Astrocyte (in vitro differentiated cells and primary cell): ENCODE measurements around the gene KCNIP2. TPM values are rescaled to one million over a fixed set of nuclear protein-coding genes. Genes with fewer than 3 reads are reported as not detected.

ENCODE experiments used
- DNase-seq: peaks from one replicate; pipeline ENCODE4 v3.0.0-alpha.2; 2010; ENCODE audit warnings: low read depth
- FAIRE-seq: peaks from 2 replicates; lab custom pipeline; 2011; peaks lifted over from hg19 to GRCh38; lab: Jason Lieb, UNC
- H2AFZ ChIP-seq: 2 replicates; pipeline ENCODE4 v1.6.0; 2012; ENCODE audit warnings: low read depth, low read length, inconsistent platforms
- H3K27ac ChIP-seq: 2 replicates; pipeline ENCODE4 v1.5.1; 2011; ENCODE audit warnings: low read depth, low read length, inconsistent platforms
- H3K27me3 ChIP-seq: 2 replicates; pipeline ENCODE4 v1.6.0; 2011; ENCODE audit warnings: low read length, inconsistent platforms; ENCODE audit not compliant: insufficient read depth
- H3K36me3 ChIP-seq: 2 replicates; pipeline ENCODE4 v1.5.1; 2011; ENCODE audit warnings: low read length, inconsistent platforms; ENCODE audit not compliant: insufficient read depth
- H3K4me1 ChIP-seq: 2 replicates; pipeline ENCODE4 v1.5.1; 2011; ENCODE audit warnings: low read length, inconsistent platforms; ENCODE audit not compliant: insufficient read depth
- H3K4me2 ChIP-seq: 2 replicates; pipeline ENCODE4 v1.6.0; 2012; ENCODE audit warnings: low read length, inconsistent platforms
- H3K4me3 ChIP-seq: 2 replicates; pipeline ENCODE4 v1.5.1; 2011; ENCODE audit warnings: low read depth, mild to moderate bottlenecking, low read length, inconsistent platforms; ENCODE audit not compliant: insufficient read depth
- H3K79me2 ChIP-seq: 2 replicates; pipeline ENCODE4 v1.6.0; 2012; ENCODE audit warnings: mild to moderate bottlenecking, low read length, inconsistent platforms; ENCODE audit not compliant: insufficient read depth
- H3K9ac ChIP-seq: 2 replicates; pipeline ENCODE4 v1.6.0; 2012; ENCODE audit warnings: mild to moderate bottlenecking, low read length, inconsistent platforms
- H3K9me3 ChIP-seq: 2 replicates; pipeline ENCODE4 v1.5.1; 2012; ENCODE audit warnings: low read depth, mild to moderate bottlenecking, low read length, inconsistent platforms; ENCODE audit not compliant: insufficient read depth
- H4K20me1 ChIP-seq: 2 replicates; pipeline ENCODE4 v1.6.0; 2012; ENCODE audit warnings: low read length, inconsistent platforms; ENCODE audit not compliant: insufficient read depth
- H3K27ac Mint-ChIP-seq: one replicate; pipeline ENCODE4 v1.8.0; 2021; ENCODE audit warnings: mild to moderate bottlenecking, mixed read lengths; ENCODE audit not compliant: unreplicated experiment
- H3K27me3 Mint-ChIP-seq: one replicate; pipeline ENCODE4 v1.8.0; 2021; ENCODE audit warnings: low read depth, mixed read lengths; ENCODE audit not compliant: unreplicated experiment
- H3K36me3 Mint-ChIP-seq: one replicate; pipeline ENCODE4 v1.8.0; 2021; ENCODE audit warnings: low read depth, mixed read lengths; ENCODE audit not compliant: unreplicated experiment
- H3K4me1 Mint-ChIP-seq: one replicate; pipeline ENCODE4 v1.8.0; 2021; ENCODE audit warnings: low read depth, mixed read lengths; ENCODE audit not compliant: unreplicated experiment
- H3K4me3 Mint-ChIP-seq: one replicate; pipeline ENCODE4 v1.8.0; 2021; ENCODE audit warnings: mild to moderate bottlenecking, moderate library complexity, mixed read lengths; ENCODE audit not compliant: unreplicated experiment
- H3K9me3 Mint-ChIP-seq: one replicate; pipeline ENCODE4 v1.8.0; 2021; ENCODE audit warnings: mild to moderate bottlenecking, mixed read lengths; ENCODE audit not compliant: unreplicated experiment
- CTCF ChIP-seq: IDR thresholded peaks from 2 replicates; pipeline ENCODE4 v1.5.1; 2011; ENCODE audit warnings: low read depth, mild to moderate bottlenecking, inconsistent platforms, low read length, moderate library complexity; ENCODE audit not compliant: insufficient read depth
- EZH2 ChIP-seq: IDR thresholded peaks from 2 replicates; pipeline ENCODE4 v1.6.1; 2012; ENCODE audit warnings: mild to moderate bottlenecking, low read length, inconsistent platforms; ENCODE audit not compliant: insufficient read depth
- total RNA-seq: library from RNA; stranded (reverse); gene quantifications from 2 replicates; pipeline ENCODE4 v1.2.1, GENCODE V29; 2021

KCNIP2 gene
- total RNA-seq, 1 donor from 2014 or later: 2.5 TPM

DNA sequence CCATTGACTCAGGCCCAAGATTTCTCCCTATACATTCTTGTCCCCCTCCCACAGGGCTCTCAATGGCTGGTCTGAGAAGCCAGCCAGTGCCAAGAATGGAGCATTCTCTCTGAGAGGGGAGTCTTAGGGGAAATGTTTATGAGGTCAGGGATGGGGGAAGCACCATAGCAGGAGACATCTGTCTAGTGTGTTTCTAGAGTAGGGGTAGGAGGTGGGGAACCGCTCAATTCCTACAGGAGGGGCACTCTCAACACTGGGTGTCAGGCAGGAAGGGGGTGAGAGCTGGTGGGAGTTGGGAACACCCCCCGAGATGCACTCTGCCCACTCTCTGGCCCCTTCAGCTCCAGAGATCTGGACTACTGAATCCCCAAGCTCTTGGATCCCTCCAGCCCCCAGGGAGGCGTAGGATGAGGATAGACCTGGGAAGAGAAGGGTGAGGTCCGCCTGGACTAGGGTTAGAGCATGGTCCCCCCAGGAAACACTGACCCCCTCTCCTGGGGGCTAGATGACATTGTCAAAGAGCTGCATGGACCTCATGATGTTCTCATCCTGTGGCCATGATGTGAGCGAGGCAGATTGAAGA lies 16.7 kb downstream of the KCNIP2 start:
- no peak overlapping the region for H3K9ac ChIP-seq
- peaks cover 16% of the 10 kb centered on the region for H3K4me1 ChIP-seq
- DNase-seq (no peak), FAIRE-seq (no peak)
- TF ChIP-seq CTCF (no peak), EZH2 (no peak)
- H3K79me2 ChIP-seq: no peaks in the 10 kb centered on the region
- H3K27me3 ChIP-seq: no peaks in the 10 kb centered on the region
- H2AFZ ChIP-seq: no peak overlapping the region
- H3K4me1 Mint-ChIP-seq: peaks cover 11% of the 10 kb centered on the region
- no peak overlapping the region for H3K27ac ChIP-seq
- no peaks in the 10 kb centered on the region for H3K9me3 Mint-ChIP-seq
- no peak overlapping the region for H3K4me3 Mint-ChIP-seq
- no peak overlapping the region for H3K4me2 ChIP-seq
- H3K27me3 Mint-ChIP-seq: no peaks in the 10 kb centered on the region
- H4K20me1 ChIP-seq: no peaks in the 10 kb centered on the region
- H3K4me3 ChIP-seq: no peak overlapping the region
- peaks cover 22% of the 10 kb centered on the region for H3K36me3 Mint-ChIP-seq
- H3K9me3 ChIP-seq: no peaks in the 10 kb centered on the region
- no peak overlapping the region for H3K27ac Mint-ChIP-seq
- no peaks in the 10 kb centered on the region for H3K36me3 ChIP-seq

GRCh38 chr10:101824736-101825135 lies 18.9 kb downstream of the KCNIP2 start:
- Mint-ChIP-seq H3K4me1 (peaks cover 3% of the 10 kb centered on the region), H3K9me3 (no peaks in the 10 kb centered on the region), H3K27ac (no peak overlapping the region), H3K27me3 (no peaks in the 10 kb centered on the region), H3K4me3 (no peak overlapping the region), H3K36me3 (peaks cover 25% of the 10 kb centered on the region)
- H3K4me1 ChIP-seq: peaks cover under 1% of the 10 kb centered on the region
- no peak overlapping the region for H3K4me2 ChIP-seq
- no peaks in the 10 kb centered on the region for H4K20me1 ChIP-seq
- H3K4me3 ChIP-seq: no peak overlapping the region
- H3K9ac ChIP-seq: no peak overlapping the region
- H3K9me3 ChIP-seq: no peaks in the 10 kb centered on the region
- TF ChIP-seq CTCF: no peak
- no peak for TF ChIP-seq EZH2
- DNase-seq: no peak
- no peak overlapping the region for H3K27ac ChIP-seq
- H3K27me3 ChIP-seq: no peaks in the 10 kb centered on the region
- no peaks in the 10 kb centered on the region for H3K36me3 ChIP-seq
- no peaks in the 10 kb centered on the region for H3K79me2 ChIP-seq
- H2AFZ ChIP-seq: no peak overlapping the region
- FAIRE-seq: no peak

DNA sequence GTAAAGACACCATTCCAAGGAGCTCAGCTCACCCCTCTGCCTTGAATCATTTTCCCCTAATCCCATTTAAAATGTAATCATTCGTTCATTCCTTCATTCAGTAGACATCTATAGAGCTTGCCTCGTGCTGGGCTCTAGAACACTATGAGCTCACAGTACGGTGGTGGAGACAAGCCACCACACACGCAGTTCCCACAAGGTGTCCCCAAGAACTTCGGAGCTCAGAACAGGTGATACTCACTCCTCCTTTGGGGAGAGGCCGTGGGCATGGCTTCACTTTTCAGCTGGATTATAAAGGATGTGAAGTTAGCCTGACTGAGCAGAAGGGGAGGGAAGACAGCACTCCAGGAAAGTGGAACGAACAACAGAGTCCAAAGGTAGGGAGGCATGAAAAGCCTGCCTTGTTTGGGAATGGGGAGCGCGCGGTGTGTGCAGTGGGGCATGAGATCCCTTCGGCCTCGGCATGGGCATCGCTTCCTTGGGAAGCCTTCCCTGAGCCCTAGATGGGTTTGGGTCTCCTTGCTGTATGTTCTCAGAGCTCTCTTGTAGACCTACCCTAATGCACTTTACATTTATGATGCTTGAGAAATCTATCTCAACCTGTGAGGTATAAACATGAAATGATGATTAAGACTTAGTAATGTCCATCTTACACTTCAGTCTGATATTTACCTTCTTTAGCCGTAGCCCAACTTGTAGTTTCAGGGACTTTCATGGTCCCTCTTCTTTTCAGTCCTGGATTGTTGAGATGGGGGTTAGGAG lies 24.5 kb downstream of the KCNIP2 start:
- H3K4me1 Mint-ChIP-seq: peaks cover 15% of the 10 kb centered on the region
- Histone ChIP-seq H3K27ac (peak overlapping the region; percentile 50), H3K9ac (peak overlapping the region; percentile 99), H3K9me3 (no peaks in the 10 kb centered on the region), H3K4me2 (peak overlapping the region; percentile 90), H3K36me3 (no peaks in the 10 kb centered on the region), H3K4me3 (peak overlapping the region; percentile 72), H4K20me1 (peaks cover 41% of the 10 kb centered on the region), H3K79me2 (peaks cover 42% of the 10 kb centered on the region), H2AFZ (peak overlapping the region; percentile 74), H3K27me3 (no peaks in the 10 kb centered on the region), H3K4me1 (peaks cover 18% of the 10 kb centered on the region)
- peak overlapping the region; percentile 99 for H3K4me3 Mint-ChIP-seq
- no peaks in the 10 kb centered on the region for H3K27me3 Mint-ChIP-seq
- H3K36me3 Mint-ChIP-seq: peaks cover 5% of the 10 kb centered on the region
- peak overlapping the region; percentile 98 for H3K27ac Mint-ChIP-seq
- TF ChIP-seq CTCF (no peak), EZH2 (no peak)
- no peak for DNase-seq
- H3K9me3 Mint-ChIP-seq: no peaks in the 10 kb centered on the region
- FAIRE-seq: no peak
